ENCODE results near the gene FOSL2.

DNA sequence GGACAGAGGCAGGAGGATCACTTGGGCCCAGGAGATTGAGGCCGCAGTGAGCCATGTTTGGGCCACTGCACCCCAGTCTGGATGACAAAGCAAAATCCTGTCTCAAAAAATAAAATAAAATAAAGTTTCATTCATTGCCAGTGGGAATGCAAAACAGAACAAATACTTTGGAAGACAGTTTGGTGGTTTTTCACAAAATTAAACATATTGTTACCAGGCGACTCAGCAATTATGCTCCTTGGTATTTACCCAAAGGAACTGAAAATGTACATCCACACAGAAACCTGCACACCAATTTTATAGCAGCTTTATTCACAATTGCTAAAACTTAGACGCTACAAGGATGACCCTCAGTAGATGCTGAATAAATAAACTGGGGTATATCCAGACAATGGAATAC lies 35.8 kb downstream of the FOSL2 start:
- TF ChIP-seq, protein P1, sequence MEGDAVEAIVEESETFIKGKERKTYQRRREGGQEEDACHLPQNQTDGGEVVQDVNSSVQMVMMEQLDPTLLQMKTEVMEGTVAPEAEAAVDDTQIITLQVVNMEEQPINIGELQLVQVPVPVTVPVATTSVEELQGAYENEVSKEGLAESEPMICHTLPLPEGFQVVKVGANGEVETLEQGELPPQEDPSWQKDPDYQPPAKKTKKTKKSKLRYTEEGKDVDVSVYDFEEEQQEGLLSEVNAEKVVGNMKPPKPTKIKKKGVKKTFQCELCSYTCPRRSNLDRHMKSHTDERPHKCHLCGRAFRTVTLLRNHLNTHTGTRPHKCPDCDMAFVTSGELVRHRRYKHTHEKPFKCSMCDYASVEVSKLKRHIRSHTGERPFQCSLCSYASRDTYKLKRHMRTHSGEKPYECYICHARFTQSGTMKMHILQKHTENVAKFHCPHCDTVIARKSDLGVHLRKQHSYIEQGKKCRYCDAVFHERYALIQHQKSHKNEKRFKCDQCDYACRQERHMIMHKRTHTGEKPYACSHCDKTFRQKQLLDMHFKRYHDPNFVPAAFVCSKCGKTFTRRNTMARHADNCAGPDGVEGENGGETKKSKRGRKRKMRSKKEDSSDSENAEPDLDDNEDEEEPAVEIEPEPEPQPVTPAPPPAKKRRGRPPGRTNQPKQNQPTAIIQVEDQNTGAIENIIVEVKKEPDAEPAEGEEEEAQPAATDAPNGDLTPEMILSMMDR (IDR thresholded peaks at IDR 0.05 in 8 of 11, conservative IDR thresholded peaks at IDR 0.05 in 3 of 11): no peak
- no peak for TF ChIP-seq POLR2AphosphoS5 (IDR thresholded peaks at IDR 0.05)

Measured in spleen (tissue), 7 donors.